Measurements from ENCODE around the gene DDX20.

DDX20 gene

GRCh38 chr1:111755331-111756123 is at the start of gene DDX20:
DDX20 (plus strand) TSS chr1:111755901; CDS start chr1:111755925, 24 bp downstream.
- TF ChIP-seq JUND (IDR thresholded peaks at IDR 0.05; ENCODE audit: low read depth): no peak
- DNase-seq (ENCODE audit: low read depth in 1 of 2, low spot score in 1 of 2): peak; percentile 79 to 94

GRCh38 chr1:111706921-111707320 is 48.8 kb upstream of the DDX20 start:
- TF ChIP-seq JUND (IDR thresholded peaks at IDR 0.05; ENCODE audit: low read depth): no peak
- in situ Hi-C loops (cut with HindIII; ENCODE audit: low pct_unique_long_range_greater_than_20kb, low sequenced_read_pairs): no loop called here
- no peak for DNase-seq (ENCODE audit: low read depth in 1 of 2, low spot score in 1 of 2)

More at GRCh38 chr1:111755331-111756123, at the start of gene DDX20:
- in situ Hi-C loops (cut with HindIII; ENCODE audit: low pct_unique_long_range_greater_than_20kb, low sequenced_read_pairs): no loop called here

GRCh38 chr1:111707906-111708305 is 47.8 kb upstream of the DDX20 start:
- TF ChIP-seq JUND (IDR thresholded peaks at IDR 0.05; ENCODE audit: low read depth): no peak
- in situ Hi-C loops (cut with HindIII; ENCODE audit: low pct_unique_long_range_greater_than_20kb, low sequenced_read_pairs): no loop called here
- DNase-seq (ENCODE audit: low read depth in 1 of 2, low spot score in 1 of 2): no peak

- in situ Hi-C loops (cut with HindIII; ENCODE audit: low pct_unique_long_range_greater_than_20kb, low sequenced_read_pairs): no loop called here
- no peak for DNase-seq (ENCODE audit: low read depth in 1 of 2, low spot score in 1 of 2)
Observed at GRCh38 chr1:111709986-111710385, 45.7 kb upstream of the DDX20 start.

GRCh38 chr1:111716333-111716732 is 39.4 kb upstream of the DDX20 start:
- in situ Hi-C loops (cut with HindIII; ENCODE audit: low pct_unique_long_range_greater_than_20kb, low sequenced_read_pairs): no loop called here
- no peak for DNase-seq (ENCODE audit: low read depth in 1 of 2, low spot score in 1 of 2)

More at GRCh38 chr1:111709986-111710385, 45.7 kb upstream of the DDX20 start:
- TF ChIP-seq JUND (IDR thresholded peaks at IDR 0.05; ENCODE audit: low read depth): no peak

GRCh38 chr1:111717450-111717849 is 38.3 kb upstream of the DDX20 start:
- no peak for DNase-seq (ENCODE audit: low read depth in 1 of 2, low spot score in 1 of 2)
- in situ Hi-C loops (cut with HindIII; ENCODE audit: low pct_unique_long_range_greater_than_20kb, low sequenced_read_pairs): no loop called here
- TF ChIP-seq JUND (IDR thresholded peaks at IDR 0.05; ENCODE audit: low read depth): no peak

More at GRCh38 chr1:111716333-111716732, 39.4 kb upstream of the DDX20 start:
- no peak for TF ChIP-seq JUND (IDR thresholded peaks at IDR 0.05; ENCODE audit: low read depth)

GRCh38 chr1:111719135-111719534 is 36.6 kb upstream of the DDX20 start:
- DNase-seq (ENCODE audit: low read depth in 1 of 2, low spot score in 1 of 2): no peak

GRCh38 chr1:111719674-111720132 is 36.0 kb upstream of the DDX20 start:
- in situ Hi-C loops (cut with HindIII; ENCODE audit: low pct_unique_long_range_greater_than_20kb, low sequenced_read_pairs): no loop called here
- DNase-seq (ENCODE audit: low read depth in 1 of 2, low spot score in 1 of 2): no peak
- TF ChIP-seq JUND (IDR thresholded peaks at IDR 0.05; ENCODE audit: low read depth): no peak

More at GRCh38 chr1:111719135-111719534, 36.6 kb upstream of the DDX20 start:
- in situ Hi-C loops (cut with HindIII; ENCODE audit: low pct_unique_long_range_greater_than_20kb, low sequenced_read_pairs): no loop called here
- no peak for TF ChIP-seq JUND (IDR thresholded peaks at IDR 0.05; ENCODE audit: low read depth)

- peak in 1 of 2 experiments; percentile 40 for DNase-seq (ENCODE audit: low read depth in 1 of 2, low spot score in 1 of 2)
- no peak for TF ChIP-seq JUND (IDR thresholded peaks at IDR 0.05; ENCODE audit: low read depth)
- in situ Hi-C loops (cut with HindIII; ENCODE audit: low pct_unique_long_range_greater_than_20kb, low sequenced_read_pairs): no loop called here
Observed at GRCh38 chr1:111720274-111720976, 35.3 kb upstream of the DDX20 start.

GRCh38 chr1:111720977-111721786 is 34.5 kb upstream of the DDX20 start:
- TF ChIP-seq JUND (IDR thresholded peaks at IDR 0.05; ENCODE audit: low read depth): no peak
- peak in 1 of 2 experiments; percentile 19 for DNase-seq (ENCODE audit: low read depth in 1 of 2, low spot score in 1 of 2)
- in situ Hi-C loops (cut with HindIII; ENCODE audit: low pct_unique_long_range_greater_than_20kb, low sequenced_read_pairs): no loop called here

GRCh38 chr1:111723091-111723806 is 32.5 kb upstream of the DDX20 start:
- no peak for TF ChIP-seq JUND (IDR thresholded peaks at IDR 0.05; ENCODE audit: low read depth)
- in situ Hi-C loops (cut with HindIII; ENCODE audit: low pct_unique_long_range_greater_than_20kb, low sequenced_read_pairs): no loop called here
- no peak for DNase-seq (ENCODE audit: low read depth in 1 of 2, low spot score in 1 of 2)

GRCh38 chr1:111723871-111724270 is 31.8 kb upstream of the DDX20 start:
- in situ Hi-C loops (cut with HindIII; ENCODE audit: low pct_unique_long_range_greater_than_20kb, low sequenced_read_pairs): no loop called here
- no peak for TF ChIP-seq JUND (IDR thresholded peaks at IDR 0.05; ENCODE audit: low read depth)
- DNase-seq (ENCODE audit: low read depth in 1 of 2, low spot score in 1 of 2): no peak

Data from T47D (cell line).